OCI-LY3 (cell line): ENCODE data around the gene ZGRF1.

Experiments
- CTCF ChIP-seq: fragments of 200-600, 300-600 bp; sonication (generic); IDR thresholded peaks from 2 replicates; pipeline ENCODE4 v1.5.1; 2014; ENCODE audit warnings: antibody characterized with exemption, low read length, low read depth
- EZH2phosphoT487 ChIP-seq: fragments of 200-600 bp; shearing (Covaris generic); IDR thresholded peaks from 2 replicates; pipeline ENCODE4 v1.6.1; 2018; ENCODE audit warnings: antibody characterized with exemption, mixed run types, low read depth

GRCh38 chr4:112652216-112652615 is 15.5 kb upstream of the ZGRF1 start:
- no peak for TF ChIP-seq CTCF
- TF ChIP-seq EZH2phosphoT487 = no peak
